Neural cell (in vitro differentiated cells): ENCODE data around the gene STXBP2. TPM values are rescaled to one million over a fixed set of nuclear protein-coding genes. Genes with fewer than 3 reads are reported as not detected.

Experiments used
- H2AFZ ChIP-seq: fragments of 200-600, 300-800 bp; sonication (generic), shearing (Covaris generic); 2 replicates; pipeline ENCODE4 v1.6.0; 2014; ENCODE audit warnings: low read depth, mild to moderate bottlenecking, antibody characterized with exemption, low read length, moderate library complexity
- H3F3A ChIP-seq: fragments of 200-600 bp; shearing (Covaris generic); 2 replicates; pipeline ENCODE4 v1.6.1; 2016; ENCODE audit warnings: mild to moderate bottlenecking, moderate library complexity, mixed read lengths, antibody characterized with exemption, low read length; ENCODE audit not compliant: insufficient read depth, poor library complexity, severe bottlenecking
- H3K27ac ChIP-seq: fragments of 200-600, 300-800 bp; sonication (generic), shearing (Covaris generic); 2 replicates; pipeline ENCODE4 v1.5.1; 2014; ENCODE audit warnings: mild to moderate bottlenecking, low read length, moderate library complexity
- H3K27me3 ChIP-seq: fragments of 300-800, 200-600 bp; sonication (generic), shearing (Covaris generic); 2 replicates; pipeline ENCODE4 v1.6.0; 2014; ENCODE audit warnings: mild to moderate bottlenecking, low read depth, low read length, moderate library complexity; ENCODE audit not compliant: insufficient read depth
- H3K36me3 ChIP-seq: fragments of 300-800, 200-600 bp; sonication (generic), shearing (Covaris generic); 2 replicates; pipeline ENCODE4 v1.5.1; 2014; ENCODE audit warnings: mild to moderate bottlenecking, antibody characterized with exemption, low read length, moderate library complexity; ENCODE audit not compliant: insufficient read depth
- H3K4me2 ChIP-seq: fragments of 300-800, 200-600 bp; sonication (generic), shearing (Covaris generic); 2 replicates; pipeline ENCODE4 v1.6.0; 2014; ENCODE audit warnings: mild to moderate bottlenecking, low read length
- H3K4me3 ChIP-seq: fragments of 300-800, 200-600 bp; sonication (generic), shearing (Covaris generic); 2 replicates; pipeline ENCODE4 v1.5.1; 2014; ENCODE audit warnings: mild to moderate bottlenecking, low read length, moderate library complexity
- H3K79me2 ChIP-seq: fragments of 200-600 bp; shearing (Covaris generic); replicated peaks from 2 replicates; pipeline ENCODE4 v1.6.0; 2014; ENCODE audit warnings: mild to moderate bottlenecking, low read length, moderate library complexity; ENCODE audit not compliant: insufficient read depth
- H3K9ac ChIP-seq: fragments of 300-800, 200-600 bp; sonication (generic), shearing (Covaris generic); 2 replicates; pipeline ENCODE4 v1.6.1; 2016; ENCODE audit warnings: mild to moderate bottlenecking, low read length, mixed read lengths
- H3K9me2 ChIP-seq: fragments of 200-600 bp; shearing (Covaris generic); 2 replicates; pipeline ENCODE4 v1.6.1; 2016; ENCODE audit warnings: mild to moderate bottlenecking, low read length, mixed read lengths; ENCODE audit not compliant: insufficient read depth
- H3K9me3 ChIP-seq: fragments of 200-600, 300-800 bp; sonication (generic), shearing (Covaris generic); 2 replicates; pipeline ENCODE4 v1.6.1; 2016; ENCODE audit warnings: mild to moderate bottlenecking, mixed run types, low read length, moderate library complexity, mixed read lengths
- H4K20me1 ChIP-seq: fragments of 200-600 bp; shearing (Covaris generic); 2 replicates; pipeline ENCODE4 v1.6.1; 2016; ENCODE audit warnings: mild to moderate bottlenecking, mixed run types; ENCODE audit not compliant: insufficient read depth
- CTCF ChIP-seq: fragments of 450-650 bp; IDR thresholded peaks from 2 replicates; pipeline ENCODE4 v1.5.1; 2014; ENCODE audit warnings: antibody characterized with exemption, mild to moderate bottlenecking, moderate library complexity; ENCODE audit not compliant: poor library complexity, severe bottlenecking
- EP300 ChIP-seq: fragments of 450-650 bp; conservative IDR thresholded peaks from 2 replicates; pipeline ENCODE4 v1.6.1; 2014; ENCODE audit warnings: antibody characterized with exemption, mild to moderate bottlenecking, moderate library complexity; ENCODE audit not compliant: poor library complexity, severe bottlenecking
- EZH2 ChIP-seq: fragments of 200-600, 300-800 bp; shearing (Covaris generic), sonication (generic); IDR thresholded peaks from 2 replicates; pipeline ENCODE4 v1.6.1; 2014; ENCODE audit warnings: antibody characterized with exemption, low read length, borderline replicate concordance, mild to moderate bottlenecking; ENCODE audit not compliant: insufficient read depth, poor library complexity, severe bottlenecking
- MXI1 ChIP-seq: fragments of 450-650 bp; conservative IDR thresholded peaks from 2 replicates; pipeline ENCODE4 v1.6.1; 2014; ENCODE audit warnings: antibody characterized with exemption, mild to moderate bottlenecking; ENCODE audit not compliant: poor library complexity, severe bottlenecking
- POLR2AphosphoS5 ChIP-seq: IDR thresholded peaks from 2 replicates; pipeline ENCODE4 v1.6.1; 2012
- RAD21 ChIP-seq: fragments of 450-650 bp; conservative IDR thresholded peaks from 2 replicates; pipeline ENCODE4 v1.6.1; 2014; ENCODE audit warnings: antibody characterized with exemption, mild to moderate bottlenecking, moderate library complexity
- REST ChIP-seq: IDR thresholded peaks from 2 replicates; pipeline ENCODE4 v1.6.1; 2012; ENCODE audit warnings: borderline replicate concordance
- SMC3 ChIP-seq: fragments of 450-650 bp; conservative IDR thresholded peaks from 2 replicates; pipeline ENCODE4 v1.6.1; 2014; ENCODE audit warnings: antibody characterized with exemption, mild to moderate bottlenecking, moderate library complexity; ENCODE audit not compliant: poor library complexity
- TAF1 ChIP-seq: IDR thresholded peaks from 2 replicates; pipeline ENCODE4 v1.6.1; 2012; ENCODE audit warnings: low read depth
- polyA plus RNA-seq: library from polyadenylated mRNA; depleted of rRNA; stranded (reverse); fragments of >200 nt; gene quantifications from 2 replicates; pipeline ENCODE4 v1.2.3, GENCODE V29; 2014

STXBP2 gene
- polyA plus RNA-seq, 1 donor from 2014 or later = 1.7 TPM

- Histone ChIP-seq H3K4me3 (no peak overlapping the region), H3K27me3 (peaks cover 20% of the 10 kb centered on the region), H3K79me2 (no peaks in the 10 kb centered on the region), H3K27ac (no peak overlapping the region), H3K4me2 (no peak overlapping the region), H2AFZ (no peak overlapping the region), H3K36me3 (no peaks in the 10 kb centered on the region), H3F3A (no peaks in the 10 kb centered on the region), H4K20me1 (no peaks in the 10 kb centered on the region), H3K9ac (no peak overlapping the region), H3K9me2 (no peaks in the 10 kb centered on the region), H3K9me3 (no peaks in the 10 kb centered on the region)
- TF ChIP-seq RAD21 (no peak), CTCF (no peak), EZH2 (no peak), TAF1 (no peak), POLR2AphosphoS5 (no peak), SMC3 (no peak), REST (no peak), EP300 (no peak), MXI1 (no peak)
These were observed 3.9 kb downstream of the STXBP2 start for GRCh38 chr19:7640803-7641202.

GRCh38 chr19:7641290-7642276 lies 4.7 kb downstream of the STXBP2 start:
- Histone ChIP-seq H3K9ac (no peak overlapping the region), H3K4me2 (no peak overlapping the region), H3F3A (no peaks in the 10 kb centered on the region), H2AFZ (no peak overlapping the region), H3K36me3 (no peaks in the 10 kb centered on the region), H3K79me2 (no peaks in the 10 kb centered on the region), H3K27me3 (peaks cover 14% of the 10 kb centered on the region), H3K9me3 (no peaks in the 10 kb centered on the region), H3K27ac (no peak overlapping the region), H4K20me1 (no peaks in the 10 kb centered on the region), H3K4me3 (no peak overlapping the region), H3K9me2 (no peaks in the 10 kb centered on the region)
- TF ChIP-seq EP300 (no peak), EZH2 (no peak)
